ENCODE data around the gene LTBP1. TPM values are rescaled to one million over a fixed set of nuclear protein-coding genes. Genes with fewer than 3 reads are reported as not detected.

LTBP1 gene
- total and polyA plus RNA-seq, 2 experiments from 2014 or later: 157 to 211 TPM

DNA sequence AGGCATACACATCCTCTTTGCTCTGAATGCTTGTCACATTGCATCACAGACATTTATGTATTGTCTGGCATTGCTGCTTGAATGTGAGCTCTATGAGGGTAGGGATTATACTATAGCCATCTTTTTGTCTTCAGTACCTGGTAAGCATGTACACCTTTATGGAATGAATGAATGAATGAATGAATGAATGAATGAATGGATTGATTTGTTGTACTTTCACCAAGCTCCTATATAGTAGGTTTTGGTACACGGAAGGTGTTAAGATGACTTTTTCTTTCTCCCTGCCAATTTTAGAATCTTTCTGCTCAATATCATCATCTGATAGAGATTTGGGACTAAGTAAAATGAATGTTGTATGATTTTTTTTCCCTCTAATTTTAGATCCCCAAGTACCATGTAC, 13.5 kb downstream of the LTBP1 start:
- in situ Hi-C loops (cut with MboI): no loop called here
- Histone ChIP-seq H3K9me2 (ENCODE audit: insufficient read depth) (no peaks in the 10 kb centered on the region), H3K4me3 (no peak overlapping the region), H3K79me2 (ENCODE audit: insufficient read depth) (no peaks in the 10 kb centered on the region), H3K4me1 (ENCODE audit: insufficient read depth) (peaks cover 7% of the 10 kb centered on the region; the same call in 1 of the 2 replicates), H3K27me3 (replicated peaks; ENCODE audit: insufficient read depth) (no peaks in the 10 kb centered on the region), H3K9me3 (ENCODE audit: low read depth) (no peaks in the 10 kb centered on the region), H2AFZ (no peak overlapping the region), H3K4me2 (ENCODE audit: unreplicated experiment) (no peak overlapping the region), H3F3A (ENCODE audit: insufficient read depth) (peaks cover 5% of the 10 kb centered on the region; the same call in 1 of the 2 replicates), H3K9ac (no peak overlapping the region), H3K36me3 (ENCODE audit: low read depth) (no peaks in the 10 kb centered on the region), H4K20me1 (ENCODE audit: insufficient read depth) (no peaks in the 10 kb centered on the region), H3K27ac (no peak overlapping the region)
- TF ChIP-seq EZH2phosphoT487 (IDR thresholded peaks at IDR 0.05; ENCODE audit: insufficient read depth, low read depth): no peak
- TF ChIP-seq EZH2 (IDR thresholded peaks at IDR 0.05; ENCODE audit: insufficient read depth, poor library complexity, severe bottlenecking): no peak
- DNase-seq: no peak
- WGBS, 2 experiments (ENCODE audit: low coverage in 1 of 2, low lambda C conversion rate in 2 of 2, missing lambda C conversion rate in 2 of 2): 96% methylated on average over 1 of the region's 1 CpG

DNA sequence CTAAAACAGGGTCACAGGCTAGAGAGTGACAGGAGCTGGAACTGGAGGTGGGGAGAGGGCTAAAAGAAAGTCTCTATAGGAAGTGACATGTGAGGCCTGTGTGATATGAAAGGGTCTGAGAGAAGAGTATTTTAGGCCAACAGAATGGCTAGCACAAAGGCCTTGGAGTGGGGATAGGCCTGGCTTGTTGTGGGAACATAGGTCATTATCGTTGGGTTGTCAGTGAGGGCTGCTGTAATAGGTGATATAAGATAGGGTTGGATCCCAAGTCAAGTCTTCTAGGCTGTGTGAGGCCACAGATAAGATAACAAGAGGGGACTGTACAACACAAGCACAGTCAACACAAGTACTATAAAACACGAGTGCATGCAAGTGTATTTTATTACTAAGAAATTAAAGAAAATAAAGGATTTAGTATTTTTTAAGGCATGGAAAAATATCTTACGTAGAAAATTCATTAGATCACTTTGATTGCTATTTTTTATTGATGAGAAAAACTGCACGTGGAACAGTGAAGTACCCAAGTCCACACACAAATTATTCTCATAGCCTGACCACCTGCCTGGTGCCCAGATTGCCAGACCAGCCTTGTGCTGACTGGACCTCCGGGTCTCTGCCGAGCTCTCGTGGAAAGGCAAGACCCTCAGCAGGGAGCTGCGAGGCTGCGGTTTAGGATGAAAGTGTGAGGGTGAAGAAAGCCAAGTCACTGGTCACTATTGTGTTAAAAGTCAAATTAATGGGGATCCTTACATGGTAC, 14.1 kb downstream of the LTBP1 start:
- Histone ChIP-seq H3F3A (ENCODE audit: insufficient read depth) (peaks cover 5% of the 10 kb centered on the region; the same call in 1 of the 2 replicates), H3K9ac (no peak overlapping the region), H3K27ac (no peak overlapping the region), H3K9me2 (ENCODE audit: insufficient read depth) (no peaks in the 10 kb centered on the region), H3K27me3 (replicated peaks; ENCODE audit: insufficient read depth) (no peaks in the 10 kb centered on the region), H4K20me1 (ENCODE audit: insufficient read depth) (no peaks in the 10 kb centered on the region), H3K9me3 (ENCODE audit: low read depth) (no peaks in the 10 kb centered on the region), H3K36me3 (ENCODE audit: low read depth) (no peaks in the 10 kb centered on the region), H3K4me3 (no peak overlapping the region), H3K4me1 (ENCODE audit: insufficient read depth) (peaks cover 7% of the 10 kb centered on the region; the same call in 1 of the 2 replicates), H3K4me2 (ENCODE audit: unreplicated experiment) (no peak overlapping the region), H2AFZ (no peak overlapping the region), H3K79me2 (ENCODE audit: insufficient read depth) (no peaks in the 10 kb centered on the region)
- TF ChIP-seq EZH2phosphoT487 (IDR thresholded peaks at IDR 0.05; ENCODE audit: insufficient read depth, low read depth) (no peak), EZH2 (IDR thresholded peaks at IDR 0.05; ENCODE audit: insufficient read depth, poor library complexity, severe bottlenecking) (no peak)
- 79 to 86% methylated on average over 9 of the region's 9 CpGs for WGBS, 2 experiments (ENCODE audit: low coverage in 1 of 2, low lambda C conversion rate in 2 of 2, missing lambda C conversion rate in 2 of 2)
- no peak for DNase-seq
- in situ Hi-C loops (cut with MboI): no loop called here

GRCh38 chr2:32962690-32963089, 15.9 kb downstream of the LTBP1 start:
- no peaks in the 10 kb centered on the region for H3K27me3 ChIP-seq (replicated peaks; ENCODE audit: insufficient read depth)

DNA sequence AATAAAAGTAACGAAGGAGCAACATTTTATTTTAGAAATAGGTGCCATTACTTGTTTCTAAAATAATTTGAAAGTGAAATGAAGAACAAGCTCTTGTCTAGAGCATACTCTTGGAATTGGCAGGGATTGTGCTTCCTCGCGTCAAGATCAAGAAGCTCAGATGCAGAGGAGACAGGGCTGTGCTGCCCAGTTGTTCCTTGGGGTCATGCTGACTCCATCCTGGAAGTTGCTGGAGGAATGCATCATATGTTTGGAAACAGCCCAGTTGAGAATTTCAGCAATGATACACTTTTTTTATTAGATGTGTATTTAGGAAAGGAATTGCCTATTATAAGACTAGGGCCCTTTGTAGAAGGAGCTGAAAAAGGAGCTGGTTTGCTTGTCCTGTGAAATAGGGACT, 17.2 kb downstream of the LTBP1 start:
- no peaks in the 10 kb centered on the region for H4K20me1 ChIP-seq (ENCODE audit: insufficient read depth)
- H3K4me2 ChIP-seq (ENCODE audit: unreplicated experiment): no peak overlapping the region
- H3K79me2 ChIP-seq (ENCODE audit: insufficient read depth): no peaks in the 10 kb centered on the region
- in situ Hi-C loops (cut with MboI): no loop called here
- H3K9me2 ChIP-seq (ENCODE audit: insufficient read depth): no peaks in the 10 kb centered on the region
- H3K4me1 ChIP-seq (ENCODE audit: insufficient read depth): peaks cover 7% of the 10 kb centered on the region; the same call in 1 of the 2 replicates
- no peak overlapping the region for H3K9ac ChIP-seq
- H3K36me3 ChIP-seq (ENCODE audit: low read depth): no peaks in the 10 kb centered on the region
- no peaks in the 10 kb centered on the region for H3K9me3 ChIP-seq (ENCODE audit: low read depth)
- H3K4me3 ChIP-seq: no peak overlapping the region
- H3K27ac ChIP-seq: no peak overlapping the region
- no peak overlapping the region for H2AFZ ChIP-seq
- peaks cover 5% of the 10 kb centered on the region; the same call in 1 of the 2 replicates for H3F3A ChIP-seq (ENCODE audit: insufficient read depth)
- peak; percentile 52 for DNase-seq
- TF ChIP-seq EZH2phosphoT487 (IDR thresholded peaks at IDR 0.05; ENCODE audit: insufficient read depth, low read depth) (no peak), EZH2 (IDR thresholded peaks at IDR 0.05; ENCODE audit: insufficient read depth, poor library complexity, severe bottlenecking) (no peak)
- WGBS, 2 experiments (ENCODE audit: low coverage in 1 of 2, low lambda C conversion rate in 2 of 2, missing lambda C conversion rate in 2 of 2): 89 to 96% methylated on average over 3 of the region's 3 CpGs
- no peaks in the 10 kb centered on the region for H3K27me3 ChIP-seq (replicated peaks; ENCODE audit: insufficient read depth)

More at GRCh38 chr2:32962690-32963089, 15.9 kb downstream of the LTBP1 start:
- Histone ChIP-seq H3F3A (ENCODE audit: insufficient read depth) (peaks cover 5% of the 10 kb centered on the region; the same call in 1 of the 2 replicates), H3K79me2 (ENCODE audit: insufficient read depth) (no peaks in the 10 kb centered on the region), H3K4me3 (no peak overlapping the region), H3K4me1 (ENCODE audit: insufficient read depth) (peaks cover 7% of the 10 kb centered on the region; the same call in 1 of the 2 replicates), H3K36me3 (ENCODE audit: low read depth) (no peaks in the 10 kb centered on the region), H3K9me2 (ENCODE audit: insufficient read depth) (no peaks in the 10 kb centered on the region), H3K9me3 (ENCODE audit: low read depth) (no peaks in the 10 kb centered on the region), H4K20me1 (ENCODE audit: insufficient read depth) (no peaks in the 10 kb centered on the region), H3K27ac (no peak overlapping the region), H3K4me2 (ENCODE audit: unreplicated experiment) (no peak overlapping the region), H2AFZ (no peak overlapping the region), H3K9ac (no peak overlapping the region)
- TF ChIP-seq EZH2phosphoT487 (IDR thresholded peaks at IDR 0.05; ENCODE audit: insufficient read depth, low read depth) (no peak), EZH2 (IDR thresholded peaks at IDR 0.05; ENCODE audit: insufficient read depth, poor library complexity, severe bottlenecking) (no peak)
- in situ Hi-C loops (cut with MboI): no loop called here
- 92% methylated on average over 3 of the region's 3 CpGs for WGBS, 2 experiments (ENCODE audit: low coverage in 1 of 2, low lambda C conversion rate in 2 of 2, missing lambda C conversion rate in 2 of 2)
- DNase-seq: no peak
